ENCODE measurements around the gene AHCYL2. TPM values are rescaled to one million over a fixed set of nuclear protein-coding genes. Genes with fewer than 3 reads are reported as not detected.

AHCYL2 gene
- polyA plus RNA-seq, 1 donor from 2014 or later = 39.9 TPM

DNA sequence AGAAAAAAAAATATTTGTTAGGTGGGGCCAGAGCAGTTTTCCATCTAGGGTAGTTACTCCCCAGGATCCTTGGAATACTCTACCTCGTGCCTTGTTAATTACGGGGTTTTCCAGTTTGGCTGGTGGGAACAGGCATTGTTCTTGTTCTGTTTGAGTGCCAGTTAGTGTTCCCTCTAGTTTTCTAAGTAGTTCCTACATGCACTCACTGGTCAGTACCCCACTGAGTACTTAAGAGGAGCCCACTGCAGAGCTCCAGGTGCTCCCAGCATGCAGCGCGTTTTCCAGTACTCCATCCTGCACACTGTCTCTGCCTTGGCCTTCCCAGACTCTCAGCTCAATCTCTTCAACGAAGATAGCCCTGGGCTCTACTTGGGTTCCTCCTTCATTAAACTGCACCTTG is 58.0 kb downstream of the AHCYL2 start:
- Histone ChIP-seq H4K20me1 (ENCODE audit: insufficient read depth) (no peaks in the 10 kb centered on the region), H3K4me3 (ENCODE audit: low read length) (no peak overlapping the region), H3K27ac (ENCODE audit: low read length) (no peak overlapping the region), H3K9me3 (ENCODE audit: low read length) (no peaks in the 10 kb centered on the region), H3K9ac (ENCODE audit: low read length) (no peak overlapping the region), H3K9me2 (ENCODE audit: insufficient read depth, low read length) (no peaks in the 10 kb centered on the region), H3K27me3 (ENCODE audit: insufficient read depth, low read depth, low read length) (no peaks in the 10 kb centered on the region), H3F3A (ENCODE audit: insufficient read depth, low read length, poor library complexity, severe bottlenecking) (no peaks in the 10 kb centered on the region), H3K36me3 (ENCODE audit: insufficient read depth, low read length) (no peaks in the 10 kb centered on the region), H2AFZ (ENCODE audit: low read depth, low read length) (no peak overlapping the region), H3K4me2 (ENCODE audit: low read length) (no peak overlapping the region), H3K79me2 (replicated peaks; ENCODE audit: insufficient read depth, low read length) (no peaks in the 10 kb centered on the region)
- TF ChIP-seq, protein P1, sequence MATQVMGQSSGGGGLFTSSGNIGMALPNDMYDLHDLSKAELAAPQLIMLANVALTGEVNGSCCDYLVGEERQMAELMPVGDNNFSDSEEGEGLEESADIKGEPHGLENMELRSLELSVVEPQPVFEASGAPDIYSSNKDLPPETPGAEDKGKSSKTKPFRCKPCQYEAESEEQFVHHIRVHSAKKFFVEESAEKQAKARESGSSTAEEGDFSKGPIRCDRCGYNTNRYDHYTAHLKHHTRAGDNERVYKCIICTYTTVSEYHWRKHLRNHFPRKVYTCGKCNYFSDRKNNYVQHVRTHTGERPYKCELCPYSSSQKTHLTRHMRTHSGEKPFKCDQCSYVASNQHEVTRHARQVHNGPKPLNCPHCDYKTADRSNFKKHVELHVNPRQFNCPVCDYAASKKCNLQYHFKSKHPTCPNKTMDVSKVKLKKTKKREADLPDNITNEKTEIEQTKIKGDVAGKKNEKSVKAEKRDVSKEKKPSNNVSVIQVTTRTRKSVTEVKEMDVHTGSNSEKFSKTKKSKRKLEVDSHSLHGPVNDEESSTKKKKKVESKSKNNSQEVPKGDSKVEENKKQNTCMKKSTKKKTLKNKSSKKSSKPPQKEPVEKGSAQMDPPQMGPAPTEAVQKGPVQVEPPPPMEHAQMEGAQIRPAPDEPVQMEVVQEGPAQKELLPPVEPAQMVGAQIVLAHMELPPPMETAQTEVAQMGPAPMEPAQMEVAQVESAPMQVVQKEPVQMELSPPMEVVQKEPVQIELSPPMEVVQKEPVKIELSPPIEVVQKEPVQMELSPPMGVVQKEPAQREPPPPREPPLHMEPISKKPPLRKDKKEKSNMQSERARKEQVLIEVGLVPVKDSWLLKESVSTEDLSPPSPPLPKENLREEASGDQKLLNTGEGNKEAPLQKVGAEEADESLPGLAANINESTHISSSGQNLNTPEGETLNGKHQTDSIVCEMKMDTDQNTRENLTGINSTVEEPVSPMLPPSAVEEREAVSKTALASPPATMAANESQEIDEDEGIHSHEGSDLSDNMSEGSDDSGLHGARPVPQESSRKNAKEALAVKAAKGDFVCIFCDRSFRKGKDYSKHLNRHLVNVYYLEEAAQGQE (IDR thresholded peaks at IDR 0.05; ENCODE audit: borderline replicate concordance) = no peak
- no peak for TF ChIP-seq SMC3 (conservative IDR thresholded peaks at IDR 0.05; ENCODE audit: poor library complexity)
- TF ChIP-seq, protein P2, sequence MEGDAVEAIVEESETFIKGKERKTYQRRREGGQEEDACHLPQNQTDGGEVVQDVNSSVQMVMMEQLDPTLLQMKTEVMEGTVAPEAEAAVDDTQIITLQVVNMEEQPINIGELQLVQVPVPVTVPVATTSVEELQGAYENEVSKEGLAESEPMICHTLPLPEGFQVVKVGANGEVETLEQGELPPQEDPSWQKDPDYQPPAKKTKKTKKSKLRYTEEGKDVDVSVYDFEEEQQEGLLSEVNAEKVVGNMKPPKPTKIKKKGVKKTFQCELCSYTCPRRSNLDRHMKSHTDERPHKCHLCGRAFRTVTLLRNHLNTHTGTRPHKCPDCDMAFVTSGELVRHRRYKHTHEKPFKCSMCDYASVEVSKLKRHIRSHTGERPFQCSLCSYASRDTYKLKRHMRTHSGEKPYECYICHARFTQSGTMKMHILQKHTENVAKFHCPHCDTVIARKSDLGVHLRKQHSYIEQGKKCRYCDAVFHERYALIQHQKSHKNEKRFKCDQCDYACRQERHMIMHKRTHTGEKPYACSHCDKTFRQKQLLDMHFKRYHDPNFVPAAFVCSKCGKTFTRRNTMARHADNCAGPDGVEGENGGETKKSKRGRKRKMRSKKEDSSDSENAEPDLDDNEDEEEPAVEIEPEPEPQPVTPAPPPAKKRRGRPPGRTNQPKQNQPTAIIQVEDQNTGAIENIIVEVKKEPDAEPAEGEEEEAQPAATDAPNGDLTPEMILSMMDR (IDR thresholded peaks at IDR 0.05; ENCODE audit: poor library complexity, severe bottlenecking) = no peak
- no peak for TF ChIP-seq POLR2AphosphoS5 (IDR thresholded peaks at IDR 0.05)
- no peak for TF ChIP-seq MXI1 (conservative IDR thresholded peaks at IDR 0.05; ENCODE audit: poor library complexity, severe bottlenecking)

DNA sequence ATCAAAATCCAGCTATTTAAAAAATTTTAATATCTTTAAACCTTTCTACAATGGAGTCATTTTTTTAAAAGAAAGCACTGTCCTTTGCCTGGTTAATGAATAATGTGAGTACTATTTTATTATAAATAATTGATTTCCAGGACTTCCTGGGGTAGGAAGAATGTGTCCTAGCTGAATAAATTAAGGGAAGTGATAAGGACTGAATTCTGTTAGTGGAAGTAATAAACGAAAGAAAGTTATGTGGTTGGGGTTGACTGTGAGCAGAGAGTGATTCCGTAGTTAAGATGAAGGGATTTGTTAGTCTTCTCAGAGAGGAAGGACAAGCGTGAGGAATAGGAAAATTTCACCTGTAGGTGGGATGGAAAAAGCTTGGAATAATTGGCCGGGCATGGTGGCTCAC is 59.1 kb downstream of the AHCYL2 start:
- Histone ChIP-seq H3K27ac (ENCODE audit: low read length) (no peak overlapping the region), H3K4me2 (ENCODE audit: low read length) (no peak overlapping the region), H3K27me3 (ENCODE audit: insufficient read depth, low read depth, low read length) (no peaks in the 10 kb centered on the region), H3K9me3 (ENCODE audit: low read length) (no peaks in the 10 kb centered on the region), H4K20me1 (ENCODE audit: insufficient read depth) (no peaks in the 10 kb centered on the region), H3K4me3 (ENCODE audit: low read length) (no peak overlapping the region), H3K36me3 (ENCODE audit: insufficient read depth, low read length) (no peaks in the 10 kb centered on the region), H3F3A (ENCODE audit: insufficient read depth, low read length, poor library complexity, severe bottlenecking) (no peaks in the 10 kb centered on the region), H2AFZ (ENCODE audit: low read depth, low read length) (no peak overlapping the region), H3K9ac (ENCODE audit: low read length) (no peak overlapping the region), H3K9me2 (ENCODE audit: insufficient read depth, low read length) (no peaks in the 10 kb centered on the region), H3K79me2 (replicated peaks; ENCODE audit: insufficient read depth, low read length) (no peaks in the 10 kb centered on the region)
- no peak for TF ChIP-seq EZH2 (IDR thresholded peaks at IDR 0.05; ENCODE audit: borderline replicate concordance, insufficient read depth, low read length, poor library complexity, severe bottlenecking)
- TF ChIP-seq MXI1 (conservative IDR thresholded peaks at IDR 0.05; ENCODE audit: poor library complexity, severe bottlenecking) = no peak
- no peak for TF ChIP-seq RAD21 (conservative IDR thresholded peaks at IDR 0.05)
- TF ChIP-seq, protein P1 (IDR thresholded peaks at IDR 0.05; ENCODE audit: borderline replicate concordance) = no peak
- TF ChIP-seq, protein P2 (IDR thresholded peaks at IDR 0.05; ENCODE audit: poor library complexity, severe bottlenecking) = no peak
- no peak for TF ChIP-seq POLR2AphosphoS5 (IDR thresholded peaks at IDR 0.05)
- TF ChIP-seq TAF1 (IDR thresholded peaks at IDR 0.05; ENCODE audit: low read depth) = no peak

All from neural cell (in vitro differentiated cells).